WTC11 (cell line): ENCODE measurements around the gene SDCCAG8. TPM values are rescaled to one million over a fixed set of nuclear protein-coding genes. Genes with fewer than 3 reads are reported as not detected.

Source experiments
- ATAC-seq: fragments of 200-7000 bp; cut with Tn5 transposase; 2 replicates; pipeline ENCODE4 v1.10.0; 2021; ENCODE audit warnings: mild to moderate bottlenecking, moderate library complexity
- CTCF ChIA-PET: fragments of 300-600 bp; sonication (Branson Sonifier 250); formaldehyde crosslinking; loops from one replicate; lab custom pipeline; 2021; ENCODE audit warnings: antibody characterized with exemption; lab: Charles Lee
- POLR2A ChIA-PET: fragments of 350-600 bp; sonication (Branson Sonifier 250); formaldehyde crosslinking; loops from one replicate; lab custom pipeline; 2021; ENCODE audit warnings: antibody characterized with exemption; lab: Charles Lee
- DNase-seq: peaks from one replicate; pipeline ENCODE4 v3.0.0; 2021; ENCODE audit warnings: low spot score
- H3K27ac Mint-ChIP-seq: 2 replicates; pipeline ENCODE4 v1.8.0; 2021; ENCODE audit warnings: mixed read lengths
- H3K27me3 Mint-ChIP-seq: 2 replicates; pipeline ENCODE4 v1.8.0; 2021; ENCODE audit warnings: low read depth, mild to moderate bottlenecking, moderate library complexity, mixed read lengths
- H3K36me3 Mint-ChIP-seq: 2 replicates; pipeline ENCODE4 v1.8.0; 2021; ENCODE audit warnings: mixed read lengths
- H3K4me1 Mint-ChIP-seq: 2 replicates; pipeline ENCODE4 v1.8.0; 2022; ENCODE audit warnings: mixed read lengths
- H3K4me3 Mint-ChIP-seq: 2 replicates; pipeline ENCODE4 v1.8.0; 2021; ENCODE audit warnings: mild to moderate bottlenecking, moderate library complexity, mixed read lengths
- H3K9me3 Mint-ChIP-seq: 2 replicates; pipeline ENCODE4 v1.8.0; 2021; ENCODE audit warnings: mixed read lengths
- AFF4 ChIP-seq: sonication (generic); formaldehyde crosslinking; IDR thresholded peaks from 2 replicates; pipeline ENCODE4 v1.8.1; 2023; ENCODE audit warnings: mild to moderate bottlenecking, missing genetic modification reagents, borderline replicate concordance
- CBFB ChIP-seq: sonication (generic); formaldehyde crosslinking; IDR thresholded peaks from 2 replicates; pipeline ENCODE4 v1.8.1; 2022; ENCODE audit warnings: mild to moderate bottlenecking, low read depth, missing genetic modification reagents
- CDX4 ChIP-seq: fragments of 250-450 bp; sonication (Bioruptor Pico); IDR thresholded peaks from 2 replicates; pipeline ENCODE4 v1.9.0; 2021; ENCODE audit warnings: moderate library complexity, mild to moderate bottlenecking, inconsistent platforms, borderline replicate concordance
- CREM ChIP-seq: sonication (generic); formaldehyde crosslinking; IDR thresholded peaks from 2 replicates; pipeline ENCODE4 v1.8.1; 2022; ENCODE audit warnings: mild to moderate bottlenecking, missing genetic modification reagents, moderate library complexity
- ETV6 ChIP-seq: sonication (generic); formaldehyde crosslinking; IDR thresholded peaks from 2 replicates; pipeline ENCODE4 v1.8.1; 2022; ENCODE audit warnings: mild to moderate bottlenecking, missing genetic modification reagents
- FOXJ3 ChIP-seq: sonication (generic); formaldehyde crosslinking; IDR thresholded peaks from 2 replicates; pipeline ENCODE4 v1.9.0; 2021; ENCODE audit warnings: missing genetic modification reagents, mild to moderate bottlenecking, borderline replicate concordance
- FOXP1 ChIP-seq: sonication (generic); formaldehyde crosslinking; IDR thresholded peaks from 2 replicates; pipeline ENCODE4 v1.8.0; 2022; ENCODE audit warnings: missing genetic modification reagents, mild to moderate bottlenecking, moderate library complexity, borderline replicate concordance
- JUN ChIP-seq: sonication (generic); formaldehyde crosslinking; IDR thresholded peaks from 2 replicates; pipeline ENCODE4 v1.8.0; 2023; ENCODE audit warnings: mild to moderate bottlenecking, missing genetic modification reagents
- KAT7 ChIP-seq: sonication (generic); formaldehyde crosslinking; IDR thresholded peaks from 2 replicates; pipeline ENCODE4 v1.8.1; 2023; ENCODE audit warnings: missing genetic modification reagents, mild to moderate bottlenecking, borderline replicate concordance
- NFYB ChIP-seq: sonication (generic); formaldehyde crosslinking; conservative IDR thresholded peaks from 2 replicates; pipeline ENCODE4 v1.8.0; 2022; ENCODE audit warnings: low read depth, missing genetic modification reagents
- STAT6 ChIP-seq: sonication (generic); formaldehyde crosslinking; conservative IDR thresholded peaks from 2 replicates; pipeline ENCODE4 v1.8.1; 2023; ENCODE audit warnings: mild to moderate bottlenecking, low read depth, missing genetic modification reagents, moderate library complexity
- TEAD4 ChIP-seq: sonication (generic); formaldehyde crosslinking; IDR thresholded peaks from 2 replicates; pipeline ENCODE4 v1.8.0; 2022; ENCODE audit warnings: mild to moderate bottlenecking, missing genetic modification reagents
- ZMAT4 ChIP-seq: fragments of 250-450 bp; sonication (Bioruptor Pico); IDR thresholded peaks from 2 replicates; pipeline ENCODE4 v1.9.0; 2021; ENCODE audit warnings: mild to moderate bottlenecking
- ZNF121 ChIP-seq: sonication (generic); formaldehyde crosslinking; IDR thresholded peaks from 2 replicates; pipeline ENCODE4 v1.8.0; 2023; ENCODE audit warnings: missing genetic modification reagents
- ZNF138 ChIP-seq: sonication (generic); formaldehyde crosslinking; conservative IDR thresholded peaks from 2 replicates; pipeline ENCODE4 v1.8.1; 2022; ENCODE audit warnings: mild to moderate bottlenecking, moderate library complexity, missing genetic modification reagents
- ZNF396 ChIP-seq: fragments of 250-450 bp; sonication (Bioruptor Pico); IDR thresholded peaks from 2 replicates; pipeline ENCODE4 v1.8.0; 2021; ENCODE audit warnings: mild to moderate bottlenecking, moderate library complexity, borderline replicate concordance
- total RNA-seq: library from RNA; stranded (reverse); gene quantifications from 3 replicates; pipeline ENCODE4 v1.2.3, GENCODE V29; 2021
- TF ChIP-seq, protein P1 (sequence below): sonication (generic); formaldehyde crosslinking; IDR thresholded peaks from 2 replicates; pipeline ENCODE4 v1.8.1; 2023; ENCODE audit warnings: mild to moderate bottlenecking, moderate library complexity, missing genetic modification reagents
- TF ChIP-seq, protein P2 (sequence below): sonication (generic); formaldehyde crosslinking; IDR thresholded peaks from 2 replicates; pipeline ENCODE4 v1.8.1; 2022; ENCODE audit warnings: low read depth, missing genetic modification reagents, borderline replicate concordance
- TF ChIP-seq, protein P3 (sequence below): fragments of 250-450 bp; sonication (Bioruptor Pico); IDR thresholded peaks from 2 replicates; pipeline ENCODE4 v1.9.0; 2021; ENCODE audit warnings: mild to moderate bottlenecking

Gene SDCCAG8
- total RNA-seq, 1 experiment from 2014 or later: 44.3 TPM

- Mint-ChIP-seq H3K4me3 (no peak overlapping the region), H3K4me1 (peaks cover 8% of the 10 kb centered on the region), H3K9me3 (peaks cover 5% of the 10 kb centered on the region), H3K36me3 (peaks cover 5% of the 10 kb centered on the region), H3K27ac (no peak overlapping the region), H3K27me3 (no peaks in the 10 kb centered on the region)
- DNase-seq (no peak), ATAC-seq (no peak)
- TF ChIP-seq CBFB (CRISPR knock-in tag): no peak
- no peak for TF ChIP-seq JUN (CRISPR knock-in tag)
- no peak for TF ChIP-seq ZMAT4 (CRISPR knock-in tag)
- TF ChIP-seq, protein P1, sequence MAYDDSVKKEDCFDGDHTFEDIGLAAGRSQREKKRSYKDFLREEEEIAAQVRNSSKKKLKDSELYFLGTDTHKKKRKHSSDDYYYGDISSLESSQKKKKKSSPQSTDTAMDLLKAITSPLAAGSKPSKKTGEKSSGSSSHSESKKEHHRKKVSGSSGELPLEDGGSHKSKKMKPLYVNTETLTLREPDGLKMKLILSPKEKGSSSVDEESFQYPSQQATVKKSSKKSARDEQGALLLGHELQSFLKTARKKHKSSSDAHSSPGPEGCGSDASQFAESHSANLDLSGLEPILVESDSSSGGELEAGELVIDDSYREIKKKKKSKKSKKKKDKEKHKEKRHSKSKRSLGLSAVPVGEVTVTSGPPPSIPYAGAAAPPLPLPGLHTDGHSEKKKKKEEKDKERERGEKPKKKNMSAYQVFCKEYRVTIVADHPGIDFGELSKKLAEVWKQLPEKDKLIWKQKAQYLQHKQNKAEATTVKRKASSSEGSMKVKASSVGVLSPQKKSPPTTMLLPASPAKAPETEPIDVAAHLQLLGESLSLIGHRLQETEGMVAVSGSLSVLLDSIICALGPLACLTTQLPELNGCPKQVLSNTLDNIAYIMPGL (CRISPR knock-in tag): no peak
- no peak for TF ChIP-seq ZNF121 (CRISPR knock-in tag)
- no peak for TF ChIP-seq CDX4 (CRISPR knock-in tag)
- no peak for TF ChIP-seq TEAD4 (CRISPR knock-in tag)
- TF ChIP-seq ZNF396 (CRISPR knock-in tag): no peak
- no peak for TF ChIP-seq ETV6 (CRISPR knock-in tag)
- no peak for TF ChIP-seq FOXP1 (CRISPR knock-in tag)
- TF ChIP-seq, protein P2, sequence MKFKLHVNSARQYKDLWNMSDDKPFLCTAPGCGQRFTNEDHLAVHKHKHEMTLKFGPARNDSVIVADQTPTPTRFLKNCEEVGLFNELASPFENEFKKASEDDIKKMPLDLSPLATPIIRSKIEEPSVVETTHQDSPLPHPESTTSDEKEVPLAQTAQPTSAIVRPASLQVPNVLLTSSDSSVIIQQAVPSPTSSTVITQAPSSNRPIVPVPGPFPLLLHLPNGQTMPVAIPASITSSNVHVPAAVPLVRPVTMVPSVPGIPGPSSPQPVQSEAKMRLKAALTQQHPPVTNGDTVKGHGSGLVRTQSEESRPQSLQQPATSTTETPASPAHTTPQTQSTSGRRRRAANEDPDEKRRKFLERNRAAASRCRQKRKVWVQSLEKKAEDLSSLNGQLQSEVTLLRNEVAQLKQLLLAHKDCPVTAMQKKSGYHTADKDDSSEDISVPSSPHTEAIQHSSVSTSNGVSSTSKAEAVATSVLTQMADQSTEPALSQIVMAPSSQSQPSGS (CRISPR knock-in tag): no peak
- no peak for TF ChIP-seq ZNF138 (CRISPR knock-in tag)
- no peak for TF ChIP-seq AFF4 (CRISPR knock-in tag)
- ChIA-PET POLR2A (no interaction called here), CTCF (no interaction called here)
Measured at GRCh38 chr1:243322326-243322725, 66.5 kb downstream of the SDCCAG8 start.

- peaks cover 8% of the 10 kb centered on the region for H3K4me1 Mint-ChIP-seq
- TF ChIP-seq NFYB (CRISPR knock-in tag) (no peak), STAT6 (CRISPR knock-in tag) (no peak), CREM (CRISPR knock-in tag) (no peak), FOXJ3 (CRISPR knock-in tag) (no peak), ETV6 (CRISPR knock-in tag) (no peak), FOXP1 (CRISPR knock-in tag) (no peak), KAT7 (CRISPR knock-in tag) (no peak), TEAD4 (CRISPR knock-in tag) (no peak)
- TF ChIP-seq, protein P3, sequence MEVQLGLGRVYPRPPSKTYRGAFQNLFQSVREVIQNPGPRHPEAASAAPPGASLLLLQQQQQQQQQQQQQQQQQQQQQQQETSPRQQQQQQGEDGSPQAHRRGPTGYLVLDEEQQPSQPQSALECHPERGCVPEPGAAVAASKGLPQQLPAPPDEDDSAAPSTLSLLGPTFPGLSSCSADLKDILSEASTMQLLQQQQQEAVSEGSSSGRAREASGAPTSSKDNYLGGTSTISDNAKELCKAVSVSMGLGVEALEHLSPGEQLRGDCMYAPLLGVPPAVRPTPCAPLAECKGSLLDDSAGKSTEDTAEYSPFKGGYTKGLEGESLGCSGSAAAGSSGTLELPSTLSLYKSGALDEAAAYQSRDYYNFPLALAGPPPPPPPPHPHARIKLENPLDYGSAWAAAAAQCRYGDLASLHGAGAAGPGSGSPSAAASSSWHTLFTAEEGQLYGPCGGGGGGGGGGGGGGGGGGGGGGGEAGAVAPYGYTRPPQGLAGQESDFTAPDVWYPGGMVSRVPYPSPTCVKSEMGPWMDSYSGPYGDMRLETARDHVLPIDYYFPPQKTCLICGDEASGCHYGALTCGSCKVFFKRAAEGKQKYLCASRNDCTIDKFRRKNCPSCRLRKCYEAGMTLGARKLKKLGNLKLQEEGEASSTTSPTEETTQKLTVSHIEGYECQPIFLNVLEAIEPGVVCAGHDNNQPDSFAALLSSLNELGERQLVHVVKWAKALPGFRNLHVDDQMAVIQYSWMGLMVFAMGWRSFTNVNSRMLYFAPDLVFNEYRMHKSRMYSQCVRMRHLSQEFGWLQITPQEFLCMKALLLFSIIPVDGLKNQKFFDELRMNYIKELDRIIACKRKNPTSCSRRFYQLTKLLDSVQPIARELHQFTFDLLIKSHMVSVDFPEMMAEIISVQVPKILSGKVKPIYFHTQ (CRISPR knock-in tag): no peak
- TF ChIP-seq, all 79 proteins: peak for 0
- Mint-ChIP-seq H3K27me3 (no peaks in the 10 kb centered on the region), H3K27ac (no peak overlapping the region), H3K9me3 (no peaks in the 10 kb centered on the region), H3K4me3 (no peak overlapping the region), H3K36me3 (no peaks in the 10 kb centered on the region)
- DNase-seq (no peak), ATAC-seq (no peak)
- ChIA-PET POLR2A (no interaction called here), CTCF (no interaction called here)
Measured at GRCh38 chr1:243323491-243323890, 67.7 kb downstream of the SDCCAG8 start.
